GM18870 (cell line): Measurements from ENCODE around the gene VKORC1.
"Not testable (repeated sequence)": the region's sequence is repeated elsewhere in the genome, so short reads cannot be mapped to it uniquely, and the experiment has no call there.

Experiments
- ATAC-seq: cut with Tn5 transposase; IDR thresholded peaks from one replicate; pipeline ENCODE4 v1.9.1; 2021; ENCODE audit warnings: moderate library complexity; ENCODE audit not compliant: unreplicated experiment

Gene VKORC1

DNA sequence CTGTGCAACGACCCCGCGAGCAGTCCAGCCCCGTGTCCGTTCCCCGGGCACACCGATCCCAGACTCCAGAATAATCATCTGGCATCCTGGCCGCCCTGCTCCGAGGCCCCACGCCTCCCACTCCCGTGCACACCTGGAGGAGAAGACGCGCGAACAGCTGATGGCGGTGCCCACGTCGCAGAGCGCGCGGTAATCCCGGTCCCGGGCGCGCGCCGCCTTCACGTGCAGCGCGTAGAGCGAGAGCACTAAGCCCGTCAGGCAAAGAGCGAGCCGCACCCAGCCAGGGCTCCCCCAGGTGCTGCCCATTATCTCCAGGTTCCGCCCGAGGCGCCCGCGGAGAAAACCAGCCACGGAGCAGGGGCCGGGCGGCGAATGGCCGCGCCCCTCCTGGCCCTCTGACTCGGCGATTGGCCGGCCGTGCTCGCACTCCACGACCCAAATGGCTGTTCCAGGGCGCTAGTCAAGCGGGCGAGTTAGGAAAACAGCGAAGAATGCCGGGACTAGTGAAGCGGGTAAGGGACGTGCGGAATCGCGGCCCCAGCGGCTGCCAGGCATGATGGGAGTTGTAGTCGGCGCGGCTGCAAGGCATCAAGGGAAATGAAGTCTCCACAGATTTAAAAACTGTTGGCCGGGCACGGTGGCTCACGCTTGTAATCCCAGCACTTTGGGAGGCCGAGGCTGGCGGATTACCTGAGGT, at the start of gene VKORC1:
TSS of gene VKORC1 (minus strand) at position 374 of the 697 bp plus-strand sequence. CDS start at position 306, 68 bp downstream.
- ATAC-seq = peak; percentile 78

DNA sequence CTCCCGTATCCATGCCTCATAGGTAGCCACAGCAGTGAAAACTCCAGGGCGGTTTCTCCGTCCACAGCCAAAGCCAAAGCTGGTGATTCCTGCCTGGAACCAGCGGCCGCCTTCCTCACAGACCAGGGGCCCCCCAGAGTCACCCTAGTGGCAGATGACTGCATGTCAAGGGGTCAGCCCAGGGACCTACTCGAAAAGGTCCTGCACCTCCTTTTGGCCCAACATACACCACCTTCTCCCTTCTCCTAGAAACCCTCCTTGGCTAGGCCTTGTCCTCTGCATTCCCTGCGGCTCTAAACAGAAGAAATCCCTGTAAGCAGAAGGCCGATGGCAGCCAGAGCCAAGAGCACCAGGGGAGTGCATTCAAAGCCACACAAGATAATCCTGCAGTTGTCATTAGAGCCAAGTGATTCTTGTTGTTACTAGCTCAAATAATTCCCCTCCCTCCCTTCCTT, 49.1 kb upstream of the VKORC1 start:
- ATAC-seq = no peak

DNA sequence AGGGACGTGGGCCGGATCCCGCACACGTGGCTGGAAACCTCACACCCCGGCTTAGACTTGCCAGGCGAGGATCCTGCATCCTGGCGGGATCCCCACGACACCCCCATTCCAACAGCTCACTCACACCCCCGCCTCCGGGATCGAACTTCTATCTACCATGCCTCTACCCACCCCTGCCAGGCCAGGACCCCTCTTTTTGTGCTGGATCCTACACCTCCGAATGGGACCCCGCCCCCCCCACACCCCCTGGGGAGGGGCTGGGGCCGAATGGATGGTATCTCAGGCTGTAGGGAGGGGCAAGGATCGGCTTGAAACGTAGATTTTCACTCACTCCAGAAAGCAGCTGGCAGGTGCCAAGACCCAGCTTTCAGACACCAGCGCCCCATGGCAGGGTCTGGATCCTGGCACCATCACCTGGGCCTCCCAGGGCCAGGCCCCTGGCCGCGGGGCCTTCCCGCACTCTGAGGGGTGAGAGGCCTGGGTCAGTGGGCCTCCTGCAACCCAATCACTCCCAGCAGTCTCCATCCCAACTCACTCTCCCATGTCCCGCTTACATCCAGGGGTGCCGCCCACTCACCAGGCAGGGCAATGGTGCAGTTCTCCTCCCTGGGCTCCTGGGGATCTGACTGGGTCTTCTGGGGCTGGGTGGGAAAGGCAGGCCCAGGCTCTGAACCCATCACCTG, 48.6 kb upstream of the VKORC1 start:
- no peak for ATAC-seq

DNA sequence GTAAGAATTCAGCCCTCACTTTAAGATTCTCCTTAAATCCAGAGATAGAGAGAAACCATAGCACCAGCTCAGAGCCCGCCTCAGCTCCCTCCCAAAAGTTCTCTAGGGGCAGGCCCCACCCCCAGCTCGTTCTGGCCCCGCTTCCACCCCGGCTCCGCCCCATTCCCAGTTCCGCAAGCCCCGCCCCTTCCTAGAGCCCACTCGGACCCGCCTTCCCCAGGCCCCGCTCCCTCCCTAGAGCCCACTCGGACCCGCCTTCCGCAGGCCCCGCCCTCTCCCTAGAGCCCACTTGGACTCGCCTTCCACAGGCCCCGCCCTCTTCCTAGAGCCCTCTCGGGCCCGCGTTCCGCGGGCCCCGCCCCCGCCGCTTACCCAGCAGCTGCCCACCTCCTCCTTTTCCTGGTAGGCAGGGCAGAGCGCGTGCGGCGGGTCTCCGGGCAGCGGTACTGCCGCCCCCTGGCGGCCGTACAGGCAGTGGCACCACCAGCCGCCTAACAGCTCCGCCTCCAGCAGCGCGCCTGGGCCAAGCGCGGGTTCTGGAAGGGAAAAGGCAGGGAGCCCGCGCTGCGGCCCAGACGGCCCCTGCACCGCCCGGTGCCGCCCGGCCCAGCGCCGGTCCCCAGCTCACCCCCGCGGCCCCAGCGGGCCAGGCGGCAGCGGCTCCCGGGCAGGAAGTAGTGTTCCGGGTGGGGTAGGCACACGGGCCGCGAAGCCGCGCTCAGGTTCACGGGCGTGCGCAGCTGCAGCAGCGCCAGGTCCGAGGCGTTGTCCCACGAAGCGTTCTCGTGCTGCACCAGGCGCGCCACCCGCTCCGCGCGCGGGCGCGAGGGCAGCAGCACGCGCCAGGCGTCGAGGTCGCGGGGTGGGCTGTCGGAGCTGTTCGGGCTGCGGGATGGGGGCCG, 47.8 kb upstream of the VKORC1 start:
- ATAC-seq = peak; percentile 66

DNA sequence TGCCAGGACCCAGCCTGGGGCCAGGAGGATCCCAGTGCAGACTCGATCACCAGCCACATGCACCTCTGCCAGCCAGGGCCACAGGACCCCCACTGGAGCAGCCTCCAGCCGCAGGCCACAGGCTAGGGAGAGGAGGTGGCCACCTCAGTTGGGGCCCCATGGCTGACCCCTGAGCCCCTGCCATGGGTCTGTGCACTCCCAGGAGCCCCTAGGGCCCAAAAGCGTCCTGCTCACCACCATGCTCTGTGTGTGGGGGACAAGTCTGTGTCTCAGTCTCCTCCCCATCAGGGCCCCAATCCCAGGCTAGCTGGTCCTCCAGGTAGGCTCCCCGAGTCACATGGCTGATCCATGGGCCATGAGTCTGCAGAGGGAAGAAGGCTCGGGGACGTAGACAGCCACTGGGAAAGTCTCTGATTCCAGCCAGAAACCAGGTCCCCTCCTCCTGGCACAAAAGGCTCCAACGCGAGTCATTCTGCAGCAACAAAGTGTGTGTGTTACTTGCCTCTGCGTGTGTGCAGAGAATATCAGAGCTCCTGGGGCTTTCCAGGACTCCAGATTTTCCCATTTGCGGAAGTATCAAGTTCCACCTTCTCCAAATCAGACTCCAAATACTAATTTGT, 47.0 kb upstream of the VKORC1 start:
- peak; percentile 20 for ATAC-seq

- not testable (repeated sequence) for ATAC-seq
Observed at GRCh38 chr16:31141071-31141469, 46.5 kb upstream of the VKORC1 start.

DNA sequence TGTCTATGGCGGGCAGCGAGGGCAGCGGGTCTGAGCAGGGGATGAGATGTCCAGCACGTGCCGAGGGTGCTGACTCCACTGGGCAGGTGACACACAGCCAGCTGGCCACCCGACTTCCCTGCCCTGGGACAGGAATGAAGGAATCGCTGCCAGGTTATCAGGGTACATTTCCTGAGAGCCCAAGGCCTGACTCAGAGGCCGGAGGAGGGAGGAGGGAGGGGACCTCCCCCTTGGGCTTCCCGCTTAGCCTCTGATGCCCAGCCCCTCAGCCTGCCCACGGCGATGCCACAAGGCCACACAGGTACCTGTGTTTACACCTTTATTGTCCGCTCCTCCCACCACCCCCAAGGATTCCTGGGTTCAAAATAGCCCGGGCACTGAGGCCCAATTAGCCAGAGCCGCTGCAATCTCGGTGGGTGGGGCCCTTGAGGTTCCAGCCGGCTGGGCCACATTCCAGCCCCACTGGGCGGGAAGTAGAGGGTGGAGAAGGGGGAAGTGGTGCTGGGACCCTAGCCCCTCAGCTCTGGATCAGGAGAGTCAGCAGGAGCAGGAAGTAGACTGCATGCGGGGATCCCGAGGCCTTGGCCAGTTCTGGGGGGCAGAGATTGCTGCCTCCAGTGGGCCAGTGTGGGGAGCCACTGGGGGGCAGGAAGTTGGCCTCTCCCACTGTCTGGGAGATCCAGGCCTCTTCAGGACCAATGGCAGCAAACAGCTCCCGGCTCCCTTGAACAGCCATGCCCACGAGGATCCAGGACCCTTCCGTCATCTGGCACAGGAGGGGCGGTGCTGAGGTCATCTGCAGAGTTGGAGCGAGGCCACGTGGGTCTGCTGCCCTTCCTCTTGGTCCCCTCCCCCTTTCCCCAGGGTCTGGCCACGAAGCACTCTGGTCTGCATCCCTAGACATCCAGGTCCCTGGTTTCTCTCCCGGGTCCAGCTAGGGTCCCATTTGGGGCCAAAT, 44.3 kb upstream of the VKORC1 start:
- ATAC-seq = no peak

- not testable (repeated sequence) for ATAC-seq
Observed at GRCh38 chr16:31136822-31137499, 42.4 kb upstream of the VKORC1 start.

DNA sequence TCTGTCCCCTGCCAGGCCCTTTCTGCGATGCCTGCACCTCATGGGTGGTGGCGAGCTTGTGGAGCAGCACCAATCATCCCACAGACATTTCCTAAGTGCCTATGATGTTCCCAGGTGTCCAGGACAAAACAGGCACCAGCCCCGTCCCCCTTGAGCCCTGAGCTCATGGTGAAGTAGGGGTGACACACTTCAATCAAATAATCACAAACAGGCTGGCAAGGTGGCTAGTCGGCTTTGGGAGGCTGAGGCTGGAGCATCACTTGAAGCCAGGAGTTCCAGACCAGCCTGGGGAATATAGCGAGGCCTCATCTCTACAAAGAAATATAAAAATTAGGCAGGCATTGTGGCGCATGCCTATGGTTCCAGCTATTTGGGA, 41.7 kb upstream of the VKORC1 start:
- no peak for ATAC-seq

GRCh38 chr16:31135535-31136286, 41.1 kb upstream of the VKORC1 start, which contains the start of gene PRSS8:
Gene PRSS8 (minus strand): TSS chr16:31135727. CDS start chr16:31135498, 229 bp downstream.
- ATAC-seq = no peak

DNA sequence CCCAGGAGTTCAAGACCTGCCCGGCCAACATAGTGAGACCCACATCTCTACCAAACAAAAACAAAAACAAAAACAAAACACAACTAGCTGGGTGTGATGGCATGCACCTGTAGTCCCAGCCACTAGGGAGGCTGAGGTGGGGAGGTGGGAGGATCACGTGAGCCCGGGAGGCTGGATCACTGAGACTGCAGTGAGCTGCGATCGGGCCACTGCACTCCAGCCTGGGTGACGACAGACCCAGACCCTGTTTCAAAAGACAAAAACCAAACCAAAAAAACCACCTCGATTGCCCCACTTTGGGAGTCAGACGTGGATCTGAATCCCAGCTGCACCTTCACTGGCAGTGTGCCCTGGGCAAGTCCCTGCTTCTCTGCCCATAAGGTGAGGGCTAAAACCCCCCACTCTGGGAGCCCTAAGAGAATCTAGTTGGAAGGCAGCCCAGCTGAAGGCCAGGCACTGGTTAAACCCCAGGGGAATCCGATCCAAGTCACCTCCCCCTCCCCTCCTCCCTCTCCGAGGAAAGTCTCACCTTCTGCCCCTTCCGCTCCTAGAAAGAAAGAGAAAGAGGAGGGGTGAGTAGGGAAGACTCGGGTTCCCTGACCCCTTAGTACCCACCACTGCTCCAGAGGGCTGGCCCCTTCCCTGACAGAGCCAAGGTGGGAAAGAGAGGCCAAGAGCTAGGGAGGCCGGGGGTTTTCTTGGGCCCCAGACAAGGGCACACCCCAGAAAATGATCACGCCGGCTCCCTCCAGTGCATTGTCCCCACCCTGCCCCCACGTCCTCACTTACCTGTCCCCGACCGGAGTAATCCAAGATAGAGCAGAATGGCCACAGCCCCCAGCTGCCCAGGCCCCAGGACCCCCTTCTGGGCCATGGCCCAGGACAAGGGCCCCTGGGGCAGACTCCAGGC, 40.3 kb upstream of the VKORC1 start:
- no peak for ATAC-seq

GRCh38 chr16:31134091-31134571, 39.5 kb upstream of the VKORC1 start:
- ATAC-seq = no peak

DNA sequence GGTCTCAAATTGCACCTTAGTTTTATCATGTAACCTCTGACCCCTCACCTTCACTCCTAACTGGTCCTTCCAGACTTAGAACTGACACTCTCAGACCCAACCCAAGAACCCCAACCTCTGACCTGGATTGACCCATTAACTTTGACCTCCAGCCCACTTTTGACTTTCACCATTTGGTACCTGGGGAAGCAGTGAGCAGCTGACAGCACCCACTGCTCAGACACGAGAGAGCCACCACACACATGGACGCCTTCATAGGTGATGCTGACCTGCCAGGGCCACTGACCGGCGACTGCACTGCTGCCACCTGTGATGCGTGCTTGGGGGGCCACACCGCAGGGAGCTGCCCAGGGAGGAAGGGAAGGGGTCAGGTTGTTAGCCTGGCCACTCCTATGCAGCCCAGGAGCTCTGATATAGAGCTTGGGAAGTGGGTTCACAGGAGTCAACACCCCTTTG, 38.5 kb upstream of the VKORC1 start:
- no peak for ATAC-seq

DNA sequence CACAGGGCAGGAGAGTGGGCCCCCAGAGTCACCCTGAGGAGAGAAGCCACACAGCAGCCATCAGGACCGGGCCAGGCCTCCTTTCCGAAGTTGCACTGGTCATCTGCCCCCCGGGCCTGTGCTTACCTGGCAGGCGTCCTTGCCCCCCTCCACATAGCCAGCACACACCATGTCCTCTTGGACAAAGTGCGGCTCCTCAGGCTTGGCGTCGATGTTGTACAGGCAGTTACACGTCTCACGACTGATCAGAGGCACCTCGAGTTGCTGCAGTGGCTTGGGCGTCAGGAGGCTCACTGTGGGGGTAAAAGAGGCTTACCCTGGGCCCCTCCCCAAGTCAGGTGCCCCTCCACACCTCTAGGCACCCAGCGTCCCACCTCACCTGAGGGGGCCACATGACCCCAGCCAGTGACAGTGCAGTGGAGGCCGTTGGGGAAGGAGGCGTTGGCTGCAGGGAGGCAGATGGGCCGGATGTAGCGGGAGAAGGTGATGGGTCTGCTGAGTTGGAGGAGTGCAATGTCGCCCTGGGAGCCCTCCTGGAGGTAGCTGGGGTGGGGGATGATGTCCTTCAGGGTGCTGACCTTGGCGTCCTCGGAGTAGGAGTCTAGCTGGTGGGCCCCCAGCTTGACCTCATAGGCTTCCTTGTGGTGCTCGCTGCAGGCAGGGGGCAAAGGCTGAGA, 37.8 kb upstream of the VKORC1 start:
- no peak for ATAC-seq

GRCh38 chr16:31131841-31132271, 37.3 kb upstream of the VKORC1 start:
- ATAC-seq = no peak

GRCh38 chr16:31131416-31131815, 36.8 kb upstream of the VKORC1 start:
- ATAC-seq = no peak

- no peak for ATAC-seq
Observed at GRCh38 chr16:31130899-31131298, 36.3 kb upstream of the VKORC1 start.
